Measurements from ENCODE around the gene VAC14.

DNA sequence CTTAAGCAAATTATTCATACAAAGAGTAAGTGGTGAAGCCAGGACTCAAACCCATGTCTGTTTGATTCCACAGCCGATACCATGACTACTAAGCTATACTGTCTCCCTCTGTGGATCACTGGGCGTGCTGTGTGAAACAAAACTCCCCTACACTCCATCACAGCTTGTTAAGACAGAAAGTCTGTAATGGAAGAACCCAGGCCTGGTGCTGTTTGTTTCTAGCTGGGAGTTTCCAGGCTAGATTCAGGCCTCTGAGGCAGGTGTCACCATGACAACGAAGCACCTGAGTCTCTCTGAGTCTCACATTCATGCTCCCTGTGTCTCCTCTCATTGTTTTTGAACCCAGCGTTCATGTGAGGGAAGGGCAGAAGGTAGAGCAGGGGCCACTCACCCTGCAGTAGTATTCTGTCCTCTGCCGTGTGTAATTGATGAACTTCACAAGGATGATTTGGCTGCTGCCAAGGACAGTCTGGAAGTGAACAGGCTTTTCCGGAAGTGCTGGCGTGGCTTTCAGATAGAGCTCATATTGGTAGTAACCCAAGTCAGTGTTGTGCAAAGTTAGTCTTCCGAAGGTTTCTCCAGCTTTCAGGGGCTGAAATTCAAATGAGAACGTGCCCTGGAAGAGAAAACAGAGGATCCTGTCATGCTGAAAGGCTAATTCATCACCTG, 8.6 kb upstream of the VAC14 start:
- TF ChIP-seq SETDB1 (IDR thresholded peaks at IDR 0.05; ENCODE audit: insufficient read length, low read length) (no peak), ZFP41 (tag by site-specific recombination; IDR thresholded peaks at IDR 0.05; ENCODE audit: borderline replicate concordance) (no peak), ZXDB (tag by site-specific recombination; IDR thresholded peaks at IDR 0.05) (no peak), TRIM28 (IDR thresholded peaks at IDR 0.05; ENCODE audit: borderline replicate concordance, low read length) (no peak), SP3 (tag by site-specific recombination; IDR thresholded peaks at IDR 0.05) (no peak), ZNF561 (tag by site-specific recombination; IDR thresholded peaks at IDR 0.05; ENCODE audit: borderline replicate concordance) (no peak), ZNF155 (tag by site-specific recombination; IDR thresholded peaks at IDR 0.05) (no peak), KLF1 (tag by site-specific recombination; IDR thresholded peaks at IDR 0.05) (no peak)
- TF ChIP-seq, protein P1, sequence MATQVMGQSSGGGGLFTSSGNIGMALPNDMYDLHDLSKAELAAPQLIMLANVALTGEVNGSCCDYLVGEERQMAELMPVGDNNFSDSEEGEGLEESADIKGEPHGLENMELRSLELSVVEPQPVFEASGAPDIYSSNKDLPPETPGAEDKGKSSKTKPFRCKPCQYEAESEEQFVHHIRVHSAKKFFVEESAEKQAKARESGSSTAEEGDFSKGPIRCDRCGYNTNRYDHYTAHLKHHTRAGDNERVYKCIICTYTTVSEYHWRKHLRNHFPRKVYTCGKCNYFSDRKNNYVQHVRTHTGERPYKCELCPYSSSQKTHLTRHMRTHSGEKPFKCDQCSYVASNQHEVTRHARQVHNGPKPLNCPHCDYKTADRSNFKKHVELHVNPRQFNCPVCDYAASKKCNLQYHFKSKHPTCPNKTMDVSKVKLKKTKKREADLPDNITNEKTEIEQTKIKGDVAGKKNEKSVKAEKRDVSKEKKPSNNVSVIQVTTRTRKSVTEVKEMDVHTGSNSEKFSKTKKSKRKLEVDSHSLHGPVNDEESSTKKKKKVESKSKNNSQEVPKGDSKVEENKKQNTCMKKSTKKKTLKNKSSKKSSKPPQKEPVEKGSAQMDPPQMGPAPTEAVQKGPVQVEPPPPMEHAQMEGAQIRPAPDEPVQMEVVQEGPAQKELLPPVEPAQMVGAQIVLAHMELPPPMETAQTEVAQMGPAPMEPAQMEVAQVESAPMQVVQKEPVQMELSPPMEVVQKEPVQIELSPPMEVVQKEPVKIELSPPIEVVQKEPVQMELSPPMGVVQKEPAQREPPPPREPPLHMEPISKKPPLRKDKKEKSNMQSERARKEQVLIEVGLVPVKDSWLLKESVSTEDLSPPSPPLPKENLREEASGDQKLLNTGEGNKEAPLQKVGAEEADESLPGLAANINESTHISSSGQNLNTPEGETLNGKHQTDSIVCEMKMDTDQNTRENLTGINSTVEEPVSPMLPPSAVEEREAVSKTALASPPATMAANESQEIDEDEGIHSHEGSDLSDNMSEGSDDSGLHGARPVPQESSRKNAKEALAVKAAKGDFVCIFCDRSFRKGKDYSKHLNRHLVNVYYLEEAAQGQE (tag by site-specific recombination; IDR thresholded peaks at IDR 0.05) = no peak
- TF ChIP-seq, protein P2, sequence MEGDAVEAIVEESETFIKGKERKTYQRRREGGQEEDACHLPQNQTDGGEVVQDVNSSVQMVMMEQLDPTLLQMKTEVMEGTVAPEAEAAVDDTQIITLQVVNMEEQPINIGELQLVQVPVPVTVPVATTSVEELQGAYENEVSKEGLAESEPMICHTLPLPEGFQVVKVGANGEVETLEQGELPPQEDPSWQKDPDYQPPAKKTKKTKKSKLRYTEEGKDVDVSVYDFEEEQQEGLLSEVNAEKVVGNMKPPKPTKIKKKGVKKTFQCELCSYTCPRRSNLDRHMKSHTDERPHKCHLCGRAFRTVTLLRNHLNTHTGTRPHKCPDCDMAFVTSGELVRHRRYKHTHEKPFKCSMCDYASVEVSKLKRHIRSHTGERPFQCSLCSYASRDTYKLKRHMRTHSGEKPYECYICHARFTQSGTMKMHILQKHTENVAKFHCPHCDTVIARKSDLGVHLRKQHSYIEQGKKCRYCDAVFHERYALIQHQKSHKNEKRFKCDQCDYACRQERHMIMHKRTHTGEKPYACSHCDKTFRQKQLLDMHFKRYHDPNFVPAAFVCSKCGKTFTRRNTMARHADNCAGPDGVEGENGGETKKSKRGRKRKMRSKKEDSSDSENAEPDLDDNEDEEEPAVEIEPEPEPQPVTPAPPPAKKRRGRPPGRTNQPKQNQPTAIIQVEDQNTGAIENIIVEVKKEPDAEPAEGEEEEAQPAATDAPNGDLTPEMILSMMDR (tag by site-specific recombination; IDR thresholded peaks at IDR 0.05) = no peak
- TF ChIP-seq, protein P3, sequence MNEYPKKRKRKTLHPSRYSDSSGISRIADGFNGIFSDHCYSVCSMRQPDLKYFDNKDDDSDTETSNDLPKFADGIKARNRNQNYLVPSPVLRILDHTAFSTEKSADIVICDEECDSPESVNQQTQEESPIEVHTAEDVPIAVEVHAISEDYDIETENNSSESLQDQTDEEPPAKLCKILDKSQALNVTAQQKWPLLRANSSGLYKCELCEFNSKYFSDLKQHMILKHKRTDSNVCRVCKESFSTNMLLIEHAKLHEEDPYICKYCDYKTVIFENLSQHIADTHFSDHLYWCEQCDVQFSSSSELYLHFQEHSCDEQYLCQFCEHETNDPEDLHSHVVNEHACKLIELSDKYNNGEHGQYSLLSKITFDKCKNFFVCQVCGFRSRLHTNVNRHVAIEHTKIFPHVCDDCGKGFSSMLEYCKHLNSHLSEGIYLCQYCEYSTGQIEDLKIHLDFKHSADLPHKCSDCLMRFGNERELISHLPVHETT (tag by site-specific recombination; IDR thresholded peaks at IDR 0.05) = no peak
- TF ChIP-seq, protein P4, sequence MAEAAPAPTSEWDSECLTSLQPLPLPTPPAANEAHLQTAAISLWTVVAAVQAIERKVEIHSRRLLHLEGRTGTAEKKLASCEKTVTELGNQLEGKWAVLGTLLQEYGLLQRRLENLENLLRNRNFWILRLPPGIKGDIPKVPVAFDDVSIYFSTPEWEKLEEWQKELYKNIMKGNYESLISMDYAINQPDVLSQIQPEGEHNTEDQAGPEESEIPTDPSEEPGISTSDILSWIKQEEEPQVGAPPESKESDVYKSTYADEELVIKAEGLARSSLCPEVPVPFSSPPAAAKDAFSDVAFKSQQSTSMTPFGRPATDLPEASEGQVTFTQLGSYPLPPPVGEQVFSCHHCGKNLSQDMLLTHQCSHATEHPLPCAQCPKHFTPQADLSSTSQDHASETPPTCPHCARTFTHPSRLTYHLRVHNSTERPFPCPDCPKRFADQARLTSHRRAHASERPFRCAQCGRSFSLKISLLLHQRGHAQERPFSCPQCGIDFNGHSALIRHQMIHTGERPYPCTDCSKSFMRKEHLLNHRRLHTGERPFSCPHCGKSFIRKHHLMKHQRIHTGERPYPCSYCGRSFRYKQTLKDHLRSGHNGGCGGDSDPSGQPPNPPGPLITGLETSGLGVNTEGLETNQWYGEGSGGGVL (tag by site-specific recombination; IDR thresholded peaks at IDR 0.05) = no peak

Measured in HEK293 (cell line).